NCI-H1105 treated with DMSO at 0.1 percent for 48 hours (cell line): ENCODE data around the gene PLSCR5.
A peak's percentile ranks its signal among the peaks of the same experiment; 100 is the strongest.

Experiments
- DNase-seq: peaks from one replicate; lab custom pipeline; 2025; lab: John Stamatoyannopoulos, UW

The PLSCR5 gene

GRCh38 chr3:146605106-146605505, at the start of gene PLSCR5:
PLSCR5 (minus strand) TSS chr3:146605346; CDS start chr3:146605212, 134 bp downstream.
- no peak for DNase-seq

GRCh38 chr3:146653978-146654377, 48.8 kb upstream of the PLSCR5 start:
- no peak for DNase-seq

GRCh38 chr3:146650691-146651442, 45.7 kb upstream of the PLSCR5 start:
- no peak for DNase-seq

- DNase-seq, result peak; percentile 57
Observed at GRCh38 chr3:146646261-146646660, 41.1 kb upstream of the PLSCR5 start.

- peak; percentile 71 for DNase-seq
Observed at GRCh38 chr3:146640955-146641867, 36.1 kb upstream of the PLSCR5 start.

GRCh38 chr3:146640361-146640760, 35.2 kb upstream of the PLSCR5 start:
- no peak for DNase-seq

- DNase-seq, result peak; percentile 14
Observed at GRCh38 chr3:146638718-146639117, 33.6 kb upstream of the PLSCR5 start.

- DNase-seq, result no peak
Observed at GRCh38 chr3:146637871-146638270, 32.7 kb upstream of the PLSCR5 start.

- DNase-seq, result no peak
Observed at GRCh38 chr3:146636881-146637280, 31.7 kb upstream of the PLSCR5 start.

GRCh38 chr3:146634346-146634745, 29.2 kb upstream of the PLSCR5 start:
- DNase-seq, result no peak

- no peak for DNase-seq
Observed at GRCh38 chr3:146628671-146629070, 23.5 kb upstream of the PLSCR5 start.

GRCh38 chr3:146626403-146627122, 21.4 kb upstream of the PLSCR5 start:
- DNase-seq, result no peak

- no peak for DNase-seq
Observed at GRCh38 chr3:146625186-146625775, 20.1 kb upstream of the PLSCR5 start.

GRCh38 chr3:146621723-146622122, 16.6 kb upstream of the PLSCR5 start:
- no peak for DNase-seq

GRCh38 chr3:146612015-146612414, 6.9 kb upstream of the PLSCR5 start:
- DNase-seq, result no peak

GRCh38 chr3:146611096-146611495, 6.0 kb upstream of the PLSCR5 start:
- no peak for DNase-seq

GRCh38 chr3:146598535-146598934, 6.6 kb downstream of the PLSCR5 start:
- DNase-seq, result no peak

- peak; percentile 34 for DNase-seq
Observed at GRCh38 chr3:146594843-146595482, 10.2 kb downstream of the PLSCR5 start.

GRCh38 chr3:146593776-146594175, 11.4 kb downstream of the PLSCR5 start:
- DNase-seq, result no peak

GRCh38 chr3:146590521-146590920, 14.6 kb downstream of the PLSCR5 start:
- no peak for DNase-seq

GRCh38 chr3:146589899-146590508, 15.1 kb downstream of the PLSCR5 start:
- peak; percentile 72 for DNase-seq
